Measurements from ENCODE around the gene MDFIC2.

Gene MDFIC2

DNA sequence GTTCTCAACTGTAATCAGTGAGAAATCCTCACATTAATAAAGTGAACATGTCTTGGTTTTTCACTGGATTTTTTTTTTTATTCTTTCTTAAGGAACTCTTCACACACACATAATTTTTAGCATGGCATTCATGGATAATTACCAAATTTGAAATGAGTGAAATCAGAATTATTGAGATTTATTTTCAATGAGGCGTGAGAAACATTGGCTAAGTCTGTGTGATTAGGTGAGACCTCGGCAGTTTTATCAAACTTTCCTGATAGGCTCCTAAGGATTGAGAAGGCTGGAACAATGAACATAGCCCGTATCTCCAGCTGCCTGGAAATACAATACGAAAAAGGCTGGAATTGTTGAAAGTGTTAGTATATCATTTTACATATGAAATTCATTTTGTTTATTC is 35.5 kb downstream of the MDFIC2 start:
- no peak overlapping the region for H3K4me2 ChIP-seq (ENCODE audit: low read depth, low read length)
- no peaks in the 10 kb centered on the region for H4K20me1 ChIP-seq (ENCODE audit: insufficient read depth, low read length)
- TF ChIP-seq, protein P1, sequence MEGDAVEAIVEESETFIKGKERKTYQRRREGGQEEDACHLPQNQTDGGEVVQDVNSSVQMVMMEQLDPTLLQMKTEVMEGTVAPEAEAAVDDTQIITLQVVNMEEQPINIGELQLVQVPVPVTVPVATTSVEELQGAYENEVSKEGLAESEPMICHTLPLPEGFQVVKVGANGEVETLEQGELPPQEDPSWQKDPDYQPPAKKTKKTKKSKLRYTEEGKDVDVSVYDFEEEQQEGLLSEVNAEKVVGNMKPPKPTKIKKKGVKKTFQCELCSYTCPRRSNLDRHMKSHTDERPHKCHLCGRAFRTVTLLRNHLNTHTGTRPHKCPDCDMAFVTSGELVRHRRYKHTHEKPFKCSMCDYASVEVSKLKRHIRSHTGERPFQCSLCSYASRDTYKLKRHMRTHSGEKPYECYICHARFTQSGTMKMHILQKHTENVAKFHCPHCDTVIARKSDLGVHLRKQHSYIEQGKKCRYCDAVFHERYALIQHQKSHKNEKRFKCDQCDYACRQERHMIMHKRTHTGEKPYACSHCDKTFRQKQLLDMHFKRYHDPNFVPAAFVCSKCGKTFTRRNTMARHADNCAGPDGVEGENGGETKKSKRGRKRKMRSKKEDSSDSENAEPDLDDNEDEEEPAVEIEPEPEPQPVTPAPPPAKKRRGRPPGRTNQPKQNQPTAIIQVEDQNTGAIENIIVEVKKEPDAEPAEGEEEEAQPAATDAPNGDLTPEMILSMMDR (IDR thresholded peaks at IDR 0.05; ENCODE audit: low read length) = no peak
- no peak for TF ChIP-seq EZH2 (optimal IDR thresholded peaks at IDR 0.05; ENCODE audit: low read depth, low read length)
- no peak for TF ChIP-seq EZH2phosphoT487 (IDR thresholded peaks at IDR 0.05; ENCODE audit: low read length)
- no peak overlapping the region for H2AFZ ChIP-seq (ENCODE audit: low read length)
- no peaks in the 10 kb centered on the region for H3K79me2 ChIP-seq (ENCODE audit: low read length)
- H3K9me3 ChIP-seq (replicated peaks; ENCODE audit: insufficient read depth, low read length) = no peaks in the 10 kb centered on the region
- DNase-seq = no peak
- H3K9me2 ChIP-seq (replicated peaks; ENCODE audit: insufficient read depth, low read length) = no peaks in the 10 kb centered on the region
- H3K4me1 ChIP-seq (ENCODE audit: low read length) = no peaks in the 10 kb centered on the region
- H3F3A ChIP-seq (ENCODE audit: insufficient read depth, low read length) = no peaks in the 10 kb centered on the region
- H3K9ac ChIP-seq (ENCODE audit: low read length) = no peak overlapping the region
- H3K27ac ChIP-seq (ENCODE audit: low read length) = no peak overlapping the region
- no peaks in the 10 kb centered on the region for H3K36me3 ChIP-seq (replicated peaks; ENCODE audit: insufficient read depth, low read length)
- no peaks in the 10 kb centered on the region for H3K27me3 ChIP-seq (replicated peaks; ENCODE audit: insufficient read depth, low read length)
- H3K4me3 ChIP-seq (ENCODE audit: low read length) = no peak overlapping the region

DNA sequence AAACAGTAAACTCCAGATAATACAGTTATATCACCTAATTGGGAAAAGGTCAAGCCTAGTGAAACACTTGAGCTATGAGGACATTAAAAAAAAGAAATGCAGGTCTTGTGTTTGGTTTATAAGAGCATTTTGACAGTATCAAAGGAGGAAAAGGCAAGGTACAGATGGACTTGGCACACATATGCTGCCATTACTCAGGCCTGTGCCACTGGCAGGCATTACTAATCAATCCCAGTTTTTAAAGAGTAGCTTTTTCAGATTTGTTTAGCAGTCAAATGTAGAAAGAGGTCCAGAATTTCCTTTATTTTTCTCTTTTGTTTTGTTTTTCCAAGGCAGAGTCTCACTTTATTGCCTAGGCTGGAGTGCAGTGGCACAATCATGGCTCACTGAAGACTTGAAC is 38.9 kb downstream of the MDFIC2 start:
- no peak overlapping the region for H3K9ac ChIP-seq (ENCODE audit: low read length)
- no peak overlapping the region for H3K27ac ChIP-seq (ENCODE audit: low read length)
- H3K4me3 ChIP-seq (ENCODE audit: low read length) = no peak overlapping the region
- TF ChIP-seq EZH2 (optimal IDR thresholded peaks at IDR 0.05; ENCODE audit: low read depth, low read length) (no peak), EZH2phosphoT487 (IDR thresholded peaks at IDR 0.05; ENCODE audit: low read length) (no peak)
- TF ChIP-seq, protein P1 (IDR thresholded peaks at IDR 0.05; ENCODE audit: low read length) = no peak
- H2AFZ ChIP-seq (ENCODE audit: low read length) = 0 out of 2 replicates have a peak overlapping the region, but pooled peaks have one; percentile 6
- DNase-seq = no peak
- no peak overlapping the region for H3K4me2 ChIP-seq (ENCODE audit: low read depth, low read length)
- no peaks in the 10 kb centered on the region for H3K9me2 ChIP-seq (replicated peaks; ENCODE audit: insufficient read depth, low read length)
- H3K27me3 ChIP-seq (replicated peaks; ENCODE audit: insufficient read depth, low read length) = no peaks in the 10 kb centered on the region
- no peaks in the 10 kb centered on the region for H3K9me3 ChIP-seq (replicated peaks; ENCODE audit: insufficient read depth, low read length)
- H4K20me1 ChIP-seq (ENCODE audit: insufficient read depth, low read length) = no peaks in the 10 kb centered on the region
- no peaks in the 10 kb centered on the region for H3F3A ChIP-seq (ENCODE audit: insufficient read depth, low read length)
- H3K4me1 ChIP-seq (ENCODE audit: low read length) = no peaks in the 10 kb centered on the region
- no peaks in the 10 kb centered on the region for H3K36me3 ChIP-seq (replicated peaks; ENCODE audit: insufficient read depth, low read length)
- no peaks in the 10 kb centered on the region for H3K79me2 ChIP-seq (ENCODE audit: low read length)

DNA sequence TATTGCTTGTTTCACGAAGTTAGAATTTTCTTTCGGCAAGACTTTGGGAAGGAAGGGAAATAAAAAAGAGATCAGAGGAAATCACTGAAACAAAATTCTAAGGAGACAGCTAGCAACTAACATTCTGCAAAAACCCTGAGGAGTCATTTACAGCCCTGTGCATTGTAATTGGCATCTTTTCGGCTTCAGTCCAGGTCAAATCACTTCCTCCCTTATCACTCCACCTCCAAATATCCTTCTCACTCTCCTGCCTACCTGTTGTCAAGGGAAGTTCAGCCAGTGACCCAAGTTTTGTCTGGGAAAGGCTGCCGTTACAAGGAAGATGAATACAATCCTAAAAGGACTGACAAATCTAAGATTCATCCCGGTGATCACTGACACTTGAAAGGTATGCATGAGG is 39.6 kb downstream of the MDFIC2 start:
- H3K79me2 ChIP-seq (ENCODE audit: low read length) = no peaks in the 10 kb centered on the region
- TF ChIP-seq, protein P1 (IDR thresholded peaks at IDR 0.05; ENCODE audit: low read length) = no peak
- TF ChIP-seq EZH2phosphoT487 (IDR thresholded peaks at IDR 0.05; ENCODE audit: low read length) = no peak
- TF ChIP-seq EZH2 (optimal IDR thresholded peaks at IDR 0.05; ENCODE audit: low read depth, low read length) = no peak
- H3K9ac ChIP-seq (ENCODE audit: low read length) = no peak overlapping the region
- H3K4me1 ChIP-seq (ENCODE audit: low read length) = no peaks in the 10 kb centered on the region
- no peaks in the 10 kb centered on the region for H3F3A ChIP-seq (ENCODE audit: insufficient read depth, low read length)
- H3K9me3 ChIP-seq (replicated peaks; ENCODE audit: insufficient read depth, low read length) = no peaks in the 10 kb centered on the region
- no peaks in the 10 kb centered on the region for H3K9me2 ChIP-seq (replicated peaks; ENCODE audit: insufficient read depth, low read length)
- H3K4me3 ChIP-seq (ENCODE audit: low read length) = no peak overlapping the region
- no peak overlapping the region for H3K27ac ChIP-seq (ENCODE audit: low read length)
- H3K36me3 ChIP-seq (replicated peaks; ENCODE audit: insufficient read depth, low read length) = no peaks in the 10 kb centered on the region
- H4K20me1 ChIP-seq (ENCODE audit: insufficient read depth, low read length) = no peaks in the 10 kb centered on the region
- no peaks in the 10 kb centered on the region for H3K27me3 ChIP-seq (replicated peaks; ENCODE audit: insufficient read depth, low read length)
- H3K4me2 ChIP-seq (ENCODE audit: low read depth, low read length) = no peak overlapping the region
- no peak for DNase-seq
- peak overlapping the region; percentile 6; the same call in 1 of the 2 replicates for H2AFZ ChIP-seq (ENCODE audit: low read length)

All from MM.1S (cell line).